ENCODE results near the gene CBLB.

DNA sequence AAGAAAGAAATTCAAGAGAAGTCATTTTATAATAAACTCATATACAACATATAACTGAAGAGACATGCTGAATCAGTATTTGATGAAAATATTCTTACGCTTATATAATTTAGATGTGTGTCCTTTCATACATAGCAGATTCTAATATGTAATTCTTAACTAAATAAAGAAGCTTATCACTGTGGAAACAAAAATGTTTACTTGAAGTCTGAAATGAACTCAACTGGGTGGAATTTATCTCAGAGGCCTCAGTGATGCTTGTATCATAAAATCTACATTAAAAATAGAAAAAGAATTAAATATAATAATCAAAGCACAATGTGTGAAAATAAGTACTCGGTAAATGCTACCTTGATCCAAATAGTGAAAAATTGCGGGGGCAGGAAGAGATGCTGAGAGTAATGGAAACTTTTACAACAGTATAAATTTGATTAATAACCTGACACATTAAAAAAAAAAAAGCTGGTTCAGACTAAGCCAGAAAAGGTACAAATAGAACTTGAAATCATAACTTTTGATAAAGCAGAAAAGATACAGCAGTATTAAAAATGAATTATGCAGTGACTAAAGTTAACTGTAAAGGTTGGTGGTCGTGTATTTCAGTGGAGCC, 12.0 kb upstream of the CBLB start:
- TF ChIP-seq, protein P1, sequence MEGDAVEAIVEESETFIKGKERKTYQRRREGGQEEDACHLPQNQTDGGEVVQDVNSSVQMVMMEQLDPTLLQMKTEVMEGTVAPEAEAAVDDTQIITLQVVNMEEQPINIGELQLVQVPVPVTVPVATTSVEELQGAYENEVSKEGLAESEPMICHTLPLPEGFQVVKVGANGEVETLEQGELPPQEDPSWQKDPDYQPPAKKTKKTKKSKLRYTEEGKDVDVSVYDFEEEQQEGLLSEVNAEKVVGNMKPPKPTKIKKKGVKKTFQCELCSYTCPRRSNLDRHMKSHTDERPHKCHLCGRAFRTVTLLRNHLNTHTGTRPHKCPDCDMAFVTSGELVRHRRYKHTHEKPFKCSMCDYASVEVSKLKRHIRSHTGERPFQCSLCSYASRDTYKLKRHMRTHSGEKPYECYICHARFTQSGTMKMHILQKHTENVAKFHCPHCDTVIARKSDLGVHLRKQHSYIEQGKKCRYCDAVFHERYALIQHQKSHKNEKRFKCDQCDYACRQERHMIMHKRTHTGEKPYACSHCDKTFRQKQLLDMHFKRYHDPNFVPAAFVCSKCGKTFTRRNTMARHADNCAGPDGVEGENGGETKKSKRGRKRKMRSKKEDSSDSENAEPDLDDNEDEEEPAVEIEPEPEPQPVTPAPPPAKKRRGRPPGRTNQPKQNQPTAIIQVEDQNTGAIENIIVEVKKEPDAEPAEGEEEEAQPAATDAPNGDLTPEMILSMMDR (IDR thresholded peaks at IDR 0.05; ENCODE audit: borderline replicate concordance, extremely low read depth, low read length, poor library complexity, severe bottlenecking): no peak
- no peak for TF ChIP-seq EZH2 (IDR thresholded peaks at IDR 0.05; ENCODE audit: borderline replicate concordance, low read depth, low read length, severe bottlenecking)
